B cell (primary cell): ENCODE data around the gene SLC4A5.

Experiments used
- EZH2 ChIP-seq: IDR thresholded peaks from 2 replicates; pipeline ENCODE4 v1.6.1; 2012; ENCODE audit warnings: borderline replicate concordance, low read depth, mild to moderate bottlenecking, moderate library complexity, low read length; ENCODE audit not compliant: insufficient read depth, poor library complexity, severe bottlenecking
- TF ChIP-seq, protein P1 (sequence below): fragments of 200-600 bp; IDR thresholded peaks from one replicate; pipeline ENCODE4 v1.8.0; 2022; ENCODE audit warnings: antibody characterized with exemption, mild to moderate bottlenecking

- TF ChIP-seq EZH2, result no peak
- TF ChIP-seq, protein P1, sequence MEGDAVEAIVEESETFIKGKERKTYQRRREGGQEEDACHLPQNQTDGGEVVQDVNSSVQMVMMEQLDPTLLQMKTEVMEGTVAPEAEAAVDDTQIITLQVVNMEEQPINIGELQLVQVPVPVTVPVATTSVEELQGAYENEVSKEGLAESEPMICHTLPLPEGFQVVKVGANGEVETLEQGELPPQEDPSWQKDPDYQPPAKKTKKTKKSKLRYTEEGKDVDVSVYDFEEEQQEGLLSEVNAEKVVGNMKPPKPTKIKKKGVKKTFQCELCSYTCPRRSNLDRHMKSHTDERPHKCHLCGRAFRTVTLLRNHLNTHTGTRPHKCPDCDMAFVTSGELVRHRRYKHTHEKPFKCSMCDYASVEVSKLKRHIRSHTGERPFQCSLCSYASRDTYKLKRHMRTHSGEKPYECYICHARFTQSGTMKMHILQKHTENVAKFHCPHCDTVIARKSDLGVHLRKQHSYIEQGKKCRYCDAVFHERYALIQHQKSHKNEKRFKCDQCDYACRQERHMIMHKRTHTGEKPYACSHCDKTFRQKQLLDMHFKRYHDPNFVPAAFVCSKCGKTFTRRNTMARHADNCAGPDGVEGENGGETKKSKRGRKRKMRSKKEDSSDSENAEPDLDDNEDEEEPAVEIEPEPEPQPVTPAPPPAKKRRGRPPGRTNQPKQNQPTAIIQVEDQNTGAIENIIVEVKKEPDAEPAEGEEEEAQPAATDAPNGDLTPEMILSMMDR, result no peak
Measured at GRCh38 chr2:74253306-74253970, 89.8 kb downstream of the SLC4A5 start.
